Activated T-cell treated with anti-CD3 and anti-CD28 coated beads for 4 hours (primary cell): ENCODE measurements around the gene SFSWAP.
"Not testable (repeated sequence)": the region's sequence is repeated elsewhere in the genome, so short reads cannot be mapped to it uniquely, and the experiment has no call there.

Source experiments
- DNase-seq: peaks from one replicate; pipeline ENCODE4 v3.0.0-alpha.2; 2020

SFSWAP gene

DNA sequence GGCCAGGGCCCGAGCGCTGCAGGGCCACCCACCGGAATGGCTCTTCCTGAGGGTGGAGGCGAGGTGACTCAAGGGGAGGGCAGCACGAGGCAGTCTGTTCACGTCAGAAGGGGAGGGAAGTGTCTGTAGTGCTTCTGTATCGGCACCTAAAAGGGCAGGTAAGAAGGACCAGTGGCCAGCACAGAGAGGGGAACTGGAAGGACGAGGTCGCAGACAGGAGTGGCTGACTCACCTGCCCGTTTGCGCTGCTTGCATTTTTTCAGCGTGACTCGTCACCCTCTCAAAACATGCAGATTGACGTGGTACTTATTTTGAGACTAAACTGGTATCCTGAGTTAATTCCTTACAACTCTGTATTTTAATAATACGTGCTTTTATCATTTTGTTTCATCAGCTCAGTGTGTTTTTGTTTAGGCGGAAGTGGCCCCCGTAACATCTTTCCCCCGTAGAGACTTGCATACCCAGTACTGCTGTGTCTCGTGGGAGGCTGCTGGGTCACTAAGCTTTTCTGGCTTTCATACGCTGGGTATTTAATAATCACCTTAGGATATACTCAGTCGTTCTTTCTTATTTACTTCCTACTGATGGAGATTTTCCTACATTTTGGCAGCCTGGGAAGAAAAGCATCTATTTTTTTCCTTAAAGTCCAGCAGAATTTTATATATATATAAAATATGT lies 26.4 kb downstream of the SFSWAP start:
- DNase-seq: no peak

DNA sequence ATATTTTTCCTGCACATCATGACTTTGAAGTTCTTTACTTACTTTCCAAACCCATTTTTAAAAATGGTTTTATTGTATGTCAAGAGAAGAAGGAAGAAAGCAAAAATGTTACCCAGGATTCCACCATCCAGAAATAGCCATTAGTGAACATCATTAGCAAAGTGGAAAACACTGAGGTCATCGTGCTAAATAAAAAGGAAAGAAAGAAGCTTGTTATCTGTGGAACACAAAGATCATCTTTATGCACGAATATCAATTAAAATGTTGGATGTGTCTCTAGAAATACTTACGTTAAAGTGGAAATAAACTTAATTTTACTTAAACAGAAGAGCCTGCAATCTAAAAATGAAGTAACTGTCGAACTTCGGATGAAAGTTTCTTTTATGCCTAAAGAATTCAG lies 27.3 kb downstream of the SFSWAP start:
- DNase-seq: no peak

DNA sequence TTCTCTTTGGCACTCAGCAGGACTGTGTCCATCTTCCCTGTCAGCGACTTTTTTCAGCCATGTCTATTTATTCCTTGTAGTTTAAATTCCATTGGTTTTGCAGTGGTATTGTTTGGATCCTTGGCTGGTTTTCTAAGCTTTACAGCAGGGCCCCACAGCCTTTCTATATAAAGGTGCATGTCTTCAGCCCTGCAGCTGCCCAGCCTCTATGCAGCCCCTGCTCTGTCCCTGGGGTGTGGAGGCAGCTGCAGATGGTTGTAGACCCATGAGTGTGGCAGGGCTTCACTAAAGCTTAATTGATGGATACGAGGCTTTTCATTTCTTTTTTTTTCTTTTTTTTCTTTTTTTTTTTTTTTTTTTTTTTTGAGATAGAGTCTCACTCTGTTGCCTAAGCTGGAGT lies 29.7 kb downstream of the SFSWAP start:
- no peak for DNase-seq

- DNase-seq: not testable (repeated sequence)
Measured at GRCh38 chr12:131742761-131743160, 31.9 kb downstream of the SFSWAP start.

- not testable (repeated sequence) for DNase-seq
Measured at GRCh38 chr12:131743410-131743809, 32.5 kb downstream of the SFSWAP start.

GRCh38 chr12:131743880-131744279 lies 33.0 kb downstream of the SFSWAP start:
- not testable (repeated sequence) for DNase-seq

DNA sequence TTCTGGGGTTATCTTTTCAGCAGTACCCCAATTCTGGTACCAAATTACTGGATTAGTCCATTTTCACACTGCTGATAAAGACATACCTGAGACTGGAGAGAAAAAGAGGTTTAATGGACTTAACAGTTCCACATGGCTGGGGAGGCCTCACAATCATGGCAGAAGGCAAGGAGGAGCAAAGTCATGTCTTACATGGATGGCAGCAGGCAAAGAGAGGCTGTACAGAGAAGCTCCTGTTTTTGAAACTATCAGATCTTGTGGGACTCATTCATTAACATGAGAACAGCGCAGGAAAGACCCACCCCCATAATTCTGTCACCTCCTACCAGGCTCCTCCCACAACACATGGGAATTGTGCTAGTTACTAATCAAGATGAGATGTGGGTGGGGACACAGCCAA lies 33.8 kb downstream of the SFSWAP start:
- not testable (repeated sequence) for DNase-seq

DNA sequence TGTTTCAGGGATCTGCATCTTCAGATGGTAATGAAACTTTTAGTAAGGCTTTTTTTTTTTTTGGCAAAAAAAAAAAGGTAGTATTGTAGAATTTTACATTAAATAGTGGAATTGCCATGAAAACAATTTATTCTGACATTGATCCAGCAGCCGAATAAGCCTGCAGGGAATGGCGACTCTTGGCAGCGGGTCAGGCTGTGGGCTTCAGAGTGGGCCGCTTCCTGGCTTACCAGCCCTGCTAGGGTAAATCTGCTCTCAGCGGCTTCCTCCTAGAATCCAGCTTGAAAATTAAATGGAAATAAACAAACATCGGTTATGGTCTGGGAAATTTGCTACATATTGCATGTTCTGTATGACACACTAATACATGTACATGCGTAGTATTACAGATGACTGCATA lies 34.8 kb downstream of the SFSWAP start:
- DNase-seq: no peak

- DNase-seq: no peak
Measured at GRCh38 chr12:131747276-131748177, 36.6 kb downstream of the SFSWAP start.

GRCh38 chr12:131749618-131750315 lies 38.9 kb downstream of the SFSWAP start:
- no peak for DNase-seq

DNA sequence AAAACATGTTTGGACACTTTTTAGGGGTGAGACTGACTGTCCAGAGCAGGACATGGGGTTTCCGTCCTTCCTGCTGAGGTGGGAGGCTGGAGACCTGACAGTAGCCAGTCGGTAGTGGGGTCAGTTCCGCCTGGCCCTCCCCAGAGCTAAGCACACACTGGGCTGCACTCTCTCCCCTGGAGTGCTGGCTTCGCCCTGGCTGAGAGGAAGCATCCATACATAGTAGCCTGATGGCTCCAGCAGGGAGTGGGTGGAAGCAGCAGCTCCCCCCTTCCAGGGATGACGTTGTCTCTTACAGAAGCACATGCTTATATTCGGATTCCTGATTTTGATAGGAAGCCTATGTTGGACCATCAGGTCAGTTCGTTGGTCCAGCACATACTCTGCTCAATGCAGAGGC lies 40.4 kb downstream of the SFSWAP start:
- no peak for DNase-seq

GRCh38 chr12:131752451-131752850 lies 41.6 kb downstream of the SFSWAP start:
- no peak for DNase-seq

DNA sequence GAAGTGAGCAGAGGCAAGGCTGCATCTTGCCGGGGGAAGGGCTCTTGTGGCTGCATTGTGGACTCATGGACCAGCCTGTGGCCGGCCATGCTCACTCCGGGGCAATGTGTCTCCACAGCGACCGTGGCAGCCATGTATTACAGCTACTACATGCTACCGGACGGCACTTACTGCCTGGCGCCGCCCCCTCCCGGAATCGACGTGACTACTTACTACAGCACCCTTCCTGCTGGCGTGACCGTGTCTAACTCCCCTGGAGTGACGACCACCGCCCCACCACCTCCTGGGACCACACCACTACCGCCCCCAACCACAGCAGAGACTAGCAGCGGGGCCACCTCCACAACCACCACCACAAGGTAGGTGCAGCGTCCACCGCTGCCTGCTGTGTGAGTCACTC lies 42.1 kb downstream of the SFSWAP start:
- no peak for DNase-seq

DNA sequence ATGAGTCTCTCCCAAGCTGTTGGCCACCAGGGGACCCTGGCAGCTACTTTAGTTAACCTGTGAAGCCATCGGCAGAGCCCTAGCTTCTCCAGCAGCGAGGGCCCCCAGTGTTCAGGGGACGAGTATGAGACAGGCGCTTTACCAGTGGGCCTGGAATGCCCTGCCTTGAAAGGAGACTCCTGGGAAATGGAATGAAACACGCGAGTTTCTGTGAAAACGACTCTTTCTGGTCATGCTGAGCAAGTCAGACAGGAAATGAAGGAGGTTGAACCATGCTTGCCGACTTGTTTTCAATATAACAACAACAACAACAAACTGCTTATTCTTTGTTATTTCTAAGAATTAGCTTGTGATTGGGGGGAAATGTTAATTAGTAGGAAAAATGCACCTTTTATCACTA lies 42.9 kb downstream of the SFSWAP start:
- no peak for DNase-seq

- no peak for DNase-seq
Measured at GRCh38 chr12:131754184-131754583, 43.3 kb downstream of the SFSWAP start.

DNA sequence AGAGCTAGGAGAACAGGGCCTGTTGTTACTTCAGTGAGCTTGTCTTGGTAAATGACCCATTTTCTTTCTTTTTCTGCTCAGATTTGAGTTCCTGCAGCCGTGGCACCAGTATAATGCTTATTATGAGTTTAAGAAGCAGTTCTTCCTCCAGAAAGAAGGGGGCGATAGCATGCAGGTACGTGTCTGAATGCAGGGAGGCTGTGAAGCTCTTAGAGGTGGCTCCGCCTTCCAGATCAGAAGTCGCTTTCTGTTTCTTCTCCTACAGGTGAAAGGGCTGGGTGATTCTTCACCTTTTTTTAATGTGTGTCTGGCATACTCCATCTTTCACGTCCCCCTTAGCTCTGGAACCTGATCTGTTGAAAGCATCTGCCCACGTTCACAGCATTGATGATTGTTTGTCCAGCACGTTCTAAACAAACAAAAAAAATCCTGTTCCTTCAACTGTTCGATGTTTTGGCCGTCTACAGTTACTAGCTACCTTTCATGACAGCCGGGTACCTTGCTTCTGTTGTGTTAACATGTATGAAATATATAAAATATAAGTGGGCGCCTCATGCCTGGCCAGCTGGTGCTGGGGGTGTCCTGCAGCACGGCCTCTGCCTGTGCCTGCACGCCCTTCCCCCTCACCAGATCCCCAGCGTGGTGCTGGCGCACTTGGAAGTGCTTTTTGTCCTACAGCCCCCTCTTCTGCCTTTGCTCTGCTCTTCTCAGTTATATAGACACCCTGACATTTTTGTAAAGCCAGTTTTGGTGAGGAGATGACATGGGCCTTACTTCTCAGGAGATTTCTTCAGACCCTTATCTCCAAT lies 44.6 kb downstream of the SFSWAP start:
- DNase-seq: no peak

DNA sequence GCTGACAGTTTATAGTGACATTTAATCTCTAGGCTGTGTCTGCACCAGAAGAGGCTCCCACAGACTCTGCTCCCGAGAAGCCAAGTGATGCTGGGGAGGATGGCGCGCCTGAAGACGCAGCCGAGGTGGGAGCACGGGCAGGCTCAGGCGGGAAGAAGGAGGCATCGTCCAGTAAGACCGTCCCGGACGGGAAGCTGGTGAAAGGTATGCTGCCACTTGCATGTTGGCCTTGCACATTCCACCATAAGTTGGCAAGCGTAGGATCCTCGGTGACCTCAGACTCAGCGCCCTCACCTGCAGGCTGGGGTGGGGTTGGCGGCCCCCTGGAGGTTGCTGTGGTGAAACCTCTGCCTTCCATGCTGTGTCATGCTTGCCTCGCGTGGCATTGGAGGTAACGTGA lies 45.6 kb downstream of the SFSWAP start:
- no peak for DNase-seq

- no peak for DNase-seq
Measured at GRCh38 chr12:131757111-131757510, 46.2 kb downstream of the SFSWAP start.

GRCh38 chr12:131758016-131758739 lies 47.3 kb downstream of the SFSWAP start:
- DNase-seq: no peak

GRCh38 chr12:131759176-131759575 lies 48.3 kb downstream of the SFSWAP start:
- DNase-seq: no peak

DNA sequence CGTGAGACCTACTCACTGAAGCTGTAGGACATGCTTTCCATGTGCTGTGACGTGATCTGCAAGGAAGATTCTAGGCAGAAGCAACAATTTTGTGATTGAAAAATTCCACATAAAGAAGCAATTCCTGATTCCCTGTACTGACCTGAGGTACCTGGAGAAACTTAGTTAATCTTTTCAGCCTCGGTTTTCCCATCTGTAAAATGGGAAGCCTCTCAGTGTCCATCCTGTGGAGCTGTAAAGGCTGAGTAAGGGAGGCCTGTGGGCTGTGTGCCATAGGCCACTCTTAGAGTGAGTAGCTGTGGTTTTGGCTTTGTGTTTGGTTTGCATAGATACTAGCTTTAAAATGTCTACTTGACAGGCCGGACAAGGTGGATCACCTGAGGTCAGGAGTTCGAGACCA lies 50.7 kb downstream of the SFSWAP start:
- DNase-seq: no peak

DNA sequence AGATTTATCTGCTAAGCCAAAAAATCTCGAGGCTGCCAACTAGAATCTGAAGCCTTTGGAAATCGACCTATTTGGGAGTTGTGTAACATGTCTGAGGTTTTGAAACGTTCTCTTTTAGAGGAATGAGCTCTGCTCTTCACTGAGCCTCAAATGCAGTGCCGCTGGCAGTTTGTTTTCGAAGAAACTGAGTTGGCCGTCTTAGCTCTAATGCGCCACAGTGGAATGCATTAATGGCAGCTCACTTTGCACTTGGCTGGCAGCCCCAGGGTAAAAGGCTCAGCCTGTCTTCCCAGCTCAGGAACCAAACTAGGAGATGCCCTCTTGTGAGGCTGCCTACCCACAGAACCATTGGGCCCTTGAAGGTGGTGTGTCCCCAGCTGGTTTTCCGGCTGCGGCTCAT lies 53.8 kb downstream of the SFSWAP start:
- DNase-seq: no peak
